M059J (cell line): ENCODE measurements around the gene PSAT1. TPM values are rescaled to one million over a fixed set of nuclear protein-coding genes. Genes with fewer than 3 reads are reported as not detected.
"Not testable (repeated sequence)": the region's sequence is repeated elsewhere in the genome, so short reads cannot be mapped to it uniquely, and the experiment has no call there.

Source experiments
- DNase-seq: peaks from one replicate; pipeline ENCODE4 v3.0.0-alpha.2; 2012; ENCODE audit warnings: low read depth
- total RNA-seq: library from RNA; depleted of rRNA; stranded (reverse); fragments of >200 nt; shearing (Covaris generic); gene quantifications from 2 replicates; pipeline ENCODE4 v1.2.3, GENCODE V29; 2014; rRNA removed

Gene PSAT1
- 73.0 and 82.0 TPM in 2 replicates for total RNA-seq

DNA sequence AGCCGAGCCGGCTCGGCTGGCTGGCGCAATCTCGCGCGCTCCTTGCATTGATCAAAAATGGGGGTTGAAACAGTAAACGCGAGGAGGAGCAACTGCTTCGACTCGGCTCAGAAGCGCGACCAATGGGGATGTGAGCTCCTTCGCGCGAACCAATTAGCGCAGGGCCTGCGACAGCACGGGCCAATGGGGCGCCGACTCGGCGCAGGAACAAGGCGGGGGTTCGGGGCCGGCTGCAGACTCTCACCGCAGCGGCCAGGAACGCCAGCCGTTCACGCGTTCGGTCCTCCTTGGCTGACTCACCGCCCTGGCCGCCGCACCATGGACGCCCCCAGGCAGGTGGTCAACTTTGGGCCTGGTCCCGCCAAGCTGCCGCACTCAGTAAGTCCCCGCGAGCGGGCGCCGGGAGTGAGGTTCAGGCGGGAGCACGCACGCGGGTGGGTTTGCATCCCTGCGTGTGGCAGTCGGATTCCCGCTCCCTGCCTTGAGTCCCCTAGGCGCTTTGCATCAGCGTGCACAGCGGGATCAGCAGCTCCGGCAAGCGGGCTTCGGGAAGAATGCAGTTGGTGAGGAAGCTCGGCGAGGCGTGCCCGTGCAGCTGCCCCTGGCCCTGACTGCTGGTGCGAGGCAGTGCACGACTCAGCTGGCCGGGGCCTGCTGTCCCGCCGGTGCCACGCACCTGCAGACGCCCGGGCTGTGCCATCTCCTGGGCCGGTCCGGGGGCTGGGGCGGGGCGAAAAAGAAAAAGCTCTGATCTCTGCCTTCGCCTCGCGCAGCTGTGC lies at the start of gene PSAT1:
TSS of gene PSAT1 (plus strand) at position 233 of the 779 bp plus-strand sequence. CDS start at position 319, 86 bp downstream.
- DNase-seq: peak; percentile 97

DNA sequence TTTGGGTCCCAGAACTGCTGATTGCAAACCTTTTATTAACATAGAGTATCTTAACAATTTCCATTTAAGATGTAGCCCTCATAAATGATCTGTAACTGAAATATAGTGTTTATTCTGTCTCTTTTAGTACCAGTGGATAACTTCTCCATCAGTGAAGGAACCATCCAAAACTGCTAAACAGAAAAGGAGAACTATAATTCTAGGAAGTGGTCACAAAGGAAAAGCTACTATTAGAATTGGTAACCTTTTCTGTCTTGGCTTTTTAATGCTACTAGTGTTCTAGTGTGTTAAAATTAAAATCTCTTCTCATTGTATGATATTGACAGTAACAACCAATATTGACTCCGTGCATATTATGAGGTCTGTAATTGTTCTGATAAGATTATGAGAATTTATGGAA lies 48.3 kb upstream of the PSAT1 start:
- DNase-seq: no peak

DNA sequence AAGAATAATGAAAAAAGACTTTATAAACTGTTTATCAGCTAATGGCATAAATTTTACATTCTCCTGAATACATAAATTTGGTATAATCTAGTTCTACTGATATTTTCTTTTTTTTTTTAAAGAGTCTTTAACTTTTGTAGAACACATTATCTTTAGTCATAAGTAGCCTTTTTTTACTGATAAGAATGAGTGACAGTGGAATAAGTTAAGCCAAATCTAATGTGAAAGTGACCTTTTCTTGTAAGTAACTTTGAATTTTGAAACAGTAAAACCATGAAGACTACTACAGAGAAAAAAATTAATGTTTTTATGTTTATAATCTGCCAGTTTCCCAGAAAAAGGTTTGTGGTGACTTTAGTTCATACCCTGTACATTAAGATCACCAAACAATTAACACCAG lies 47.4 kb upstream of the PSAT1 start:
- DNase-seq: no peak

DNA sequence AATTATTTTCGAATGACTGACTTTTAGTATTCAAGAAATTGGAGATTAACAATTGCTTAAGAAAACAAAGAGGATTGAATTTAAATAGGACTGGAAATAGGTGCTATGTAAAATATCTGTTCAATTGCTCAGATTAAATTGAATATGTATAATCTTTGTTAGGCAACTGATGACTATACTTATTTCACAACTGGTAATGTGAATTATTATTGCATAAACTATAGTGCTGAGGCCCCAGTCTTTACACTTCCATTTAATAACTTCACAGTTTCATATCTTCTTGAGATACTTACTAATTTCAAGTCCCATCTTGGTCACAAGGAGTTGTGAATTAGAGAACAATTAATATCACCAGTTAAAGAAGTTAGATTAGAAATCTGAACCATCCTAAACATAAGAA lies 44.3 kb upstream of the PSAT1 start:
- DNase-seq: no peak

DNA sequence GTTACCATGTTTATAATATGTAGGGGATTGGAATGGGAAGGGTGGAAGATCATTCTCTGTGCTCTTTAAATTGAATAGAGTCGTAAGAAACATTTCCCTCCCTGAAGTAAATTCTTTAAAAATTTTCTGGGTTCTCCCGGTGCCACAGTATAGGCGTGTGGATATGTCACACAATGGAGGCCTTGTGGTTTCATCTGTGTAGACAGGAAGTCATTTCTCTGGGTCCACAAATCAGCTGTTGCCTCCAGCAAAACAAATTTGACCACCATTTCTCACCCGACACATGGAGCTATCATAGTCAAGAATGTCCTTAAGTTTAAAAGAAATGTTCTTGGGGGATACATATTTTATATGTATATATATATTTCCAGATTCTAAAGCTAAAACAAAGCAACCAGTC lies 43.6 kb upstream of the PSAT1 start:
- DNase-seq: no peak

DNA sequence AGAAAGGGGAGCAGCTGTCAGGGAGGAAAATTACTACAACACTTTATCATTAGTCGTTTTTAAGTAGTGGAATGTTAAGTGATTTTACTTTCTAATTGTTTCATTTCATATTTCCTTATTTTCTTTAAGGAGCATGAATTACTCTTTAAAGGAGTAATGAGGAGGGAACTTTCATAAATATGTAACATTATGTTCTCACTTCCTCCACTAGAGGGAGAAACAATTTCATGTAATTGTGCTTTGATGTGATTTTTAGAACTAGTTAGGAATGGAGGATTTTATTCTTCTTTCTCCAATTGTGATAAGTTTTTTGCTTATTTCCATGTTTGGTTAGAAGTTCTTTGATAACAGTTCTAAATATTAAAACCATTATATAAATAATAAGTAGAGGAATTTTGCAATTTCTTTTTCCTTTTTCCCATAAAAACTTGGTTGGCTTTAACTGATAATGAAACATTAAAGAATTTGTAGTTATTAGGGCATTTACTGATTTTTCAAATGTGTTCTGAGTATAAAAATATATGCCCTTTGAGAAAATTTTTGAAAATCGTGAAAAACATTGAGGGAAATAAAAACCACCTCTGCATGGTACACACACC lies 35.4 kb upstream of the PSAT1 start:
- DNase-seq: peak; percentile 42

DNA sequence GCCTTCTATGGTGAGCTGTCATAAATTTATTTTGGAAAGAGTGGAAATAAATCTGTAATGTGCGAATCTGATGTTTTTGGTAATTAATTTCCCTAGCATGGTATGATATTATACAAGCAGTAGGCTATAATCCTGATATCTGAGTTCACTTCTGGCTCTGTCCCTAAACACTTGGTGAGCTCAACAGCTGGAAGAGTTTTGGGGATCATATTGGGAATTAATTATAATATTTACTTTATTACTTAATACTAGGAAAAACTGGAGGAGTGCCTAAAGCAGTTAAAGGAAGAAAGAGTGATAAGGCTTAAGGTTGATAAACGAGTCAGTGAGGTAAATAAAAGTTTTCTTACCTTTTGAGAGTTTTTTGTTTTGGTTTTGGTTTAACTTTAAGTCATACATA lies 34.3 kb upstream of the PSAT1 start:
- DNase-seq: no peak

DNA sequence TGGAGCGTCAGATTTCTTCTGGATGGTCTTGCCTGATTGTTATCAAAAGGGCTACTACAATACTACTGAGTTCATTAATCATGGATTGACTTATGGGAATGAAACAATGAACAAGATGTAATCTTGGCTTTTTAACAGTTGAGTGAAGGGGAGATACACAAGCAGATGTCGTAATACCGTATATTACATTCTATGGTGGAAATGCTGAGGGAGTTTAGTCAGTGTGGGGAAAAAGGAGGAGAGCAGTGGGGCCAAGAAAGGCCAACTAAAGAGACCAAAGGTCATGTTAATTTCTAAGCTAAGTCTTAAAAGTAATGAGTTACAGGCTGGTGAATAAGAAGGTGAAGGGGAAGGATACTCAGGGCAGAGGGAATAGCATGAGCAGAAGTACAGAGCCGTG lies 29.0 kb upstream of the PSAT1 start:
- no peak for DNase-seq

DNA sequence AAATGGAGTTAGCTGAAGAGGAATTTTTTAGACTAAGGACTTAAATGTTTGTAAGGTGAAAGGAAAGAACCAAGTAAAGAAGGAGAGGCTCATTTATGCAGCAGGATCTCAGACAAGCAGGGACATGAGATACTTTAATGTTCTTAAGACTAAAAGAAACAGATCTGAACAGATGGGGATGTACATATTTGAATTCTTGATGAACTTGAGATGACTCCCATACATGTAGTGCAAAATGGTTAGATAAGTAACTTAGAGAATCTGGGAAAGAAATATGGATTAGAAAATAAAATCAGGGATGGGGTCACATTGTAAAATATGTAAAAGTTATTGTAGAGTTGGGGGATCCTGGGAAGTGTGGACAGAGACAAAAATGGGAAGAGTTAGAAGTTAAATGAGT lies 27.1 kb upstream of the PSAT1 start:
- no peak for DNase-seq

DNA sequence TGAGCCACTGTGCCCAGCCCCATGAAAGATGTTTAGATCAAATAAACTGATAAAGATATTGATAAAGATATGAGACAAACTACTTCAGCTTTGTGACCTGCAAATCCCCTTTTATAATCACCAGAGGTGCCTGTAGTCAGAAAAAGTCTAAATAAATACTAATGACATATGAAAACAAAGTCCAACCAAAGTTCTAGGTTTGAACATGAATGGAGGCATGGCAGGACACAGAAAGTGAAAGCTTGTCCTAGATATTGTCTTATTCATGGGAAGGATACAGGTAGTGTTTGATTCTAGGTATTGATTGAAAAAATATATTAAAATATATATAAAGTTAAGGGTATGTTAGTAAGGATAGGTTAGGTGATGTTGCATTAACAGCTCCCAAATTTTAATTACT lies 24.6 kb upstream of the PSAT1 start:
- DNase-seq: no peak

DNA sequence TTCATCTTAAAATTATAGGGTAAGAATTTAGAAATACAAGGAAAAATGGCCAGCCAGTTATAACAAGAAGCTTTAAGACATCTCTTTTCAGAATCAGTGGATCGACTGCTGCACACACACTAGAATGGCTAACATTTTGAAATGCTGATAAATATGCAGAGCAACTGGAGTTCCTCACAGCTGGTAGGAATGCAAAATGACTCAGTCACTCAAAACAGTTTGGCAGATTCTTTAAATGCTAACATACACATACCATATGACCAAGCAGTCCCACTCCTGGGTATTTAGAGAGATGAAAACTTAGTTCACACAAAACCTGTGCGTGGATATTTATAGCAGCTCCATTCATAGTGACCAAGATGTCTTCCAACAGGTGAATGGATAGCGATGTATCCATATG lies 23.2 kb upstream of the PSAT1 start:
- DNase-seq: no peak

DNA sequence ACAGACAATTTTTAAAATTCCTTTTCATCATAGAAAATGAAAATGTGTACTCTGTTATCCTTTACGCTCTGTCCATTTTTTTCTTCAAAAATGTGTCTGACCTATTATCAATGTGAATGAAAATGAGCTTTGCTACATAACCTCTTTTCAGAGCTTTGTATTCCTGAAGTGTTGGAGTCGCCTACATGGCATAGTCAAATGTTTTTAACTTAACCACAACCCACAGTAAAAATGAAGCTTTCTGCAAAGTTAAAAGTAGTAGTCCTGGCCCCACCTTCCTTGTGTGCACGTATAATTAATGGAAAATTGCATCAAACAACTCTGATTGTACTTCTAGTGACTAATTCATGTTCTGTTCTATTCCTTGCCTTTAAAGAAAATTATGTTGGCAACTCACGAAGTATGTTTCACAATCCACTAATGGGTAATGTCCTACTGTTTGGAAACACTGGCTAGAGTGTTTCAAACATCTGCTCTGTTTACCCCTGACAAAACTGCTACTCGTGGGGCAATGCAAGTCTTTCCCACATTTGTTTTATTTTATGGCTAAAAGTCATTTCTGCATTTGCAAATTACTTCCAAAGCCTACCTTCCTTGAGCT lies 18.6 kb upstream of the PSAT1 start:
- DNase-seq: peak; percentile 15

DNA sequence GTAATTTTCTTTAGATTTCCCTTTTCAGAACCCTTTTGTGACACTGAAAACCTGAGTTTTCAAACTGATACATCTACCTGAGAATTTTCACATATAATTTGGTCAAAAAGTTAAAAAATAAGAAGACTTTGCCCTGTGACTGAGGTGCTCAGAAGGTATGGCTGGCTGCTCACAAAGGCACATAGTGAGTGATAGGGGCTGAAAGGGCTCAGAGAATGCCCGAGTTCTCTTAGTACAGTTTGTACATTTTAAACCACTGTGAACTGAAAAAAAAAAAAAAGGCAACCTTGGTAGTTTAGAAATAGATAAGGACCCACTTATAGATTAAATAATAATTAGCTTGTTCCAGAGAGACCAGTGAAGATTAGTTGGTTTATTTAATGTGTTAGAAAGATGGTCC lies 18.1 kb upstream of the PSAT1 start:
- DNase-seq: no peak

DNA sequence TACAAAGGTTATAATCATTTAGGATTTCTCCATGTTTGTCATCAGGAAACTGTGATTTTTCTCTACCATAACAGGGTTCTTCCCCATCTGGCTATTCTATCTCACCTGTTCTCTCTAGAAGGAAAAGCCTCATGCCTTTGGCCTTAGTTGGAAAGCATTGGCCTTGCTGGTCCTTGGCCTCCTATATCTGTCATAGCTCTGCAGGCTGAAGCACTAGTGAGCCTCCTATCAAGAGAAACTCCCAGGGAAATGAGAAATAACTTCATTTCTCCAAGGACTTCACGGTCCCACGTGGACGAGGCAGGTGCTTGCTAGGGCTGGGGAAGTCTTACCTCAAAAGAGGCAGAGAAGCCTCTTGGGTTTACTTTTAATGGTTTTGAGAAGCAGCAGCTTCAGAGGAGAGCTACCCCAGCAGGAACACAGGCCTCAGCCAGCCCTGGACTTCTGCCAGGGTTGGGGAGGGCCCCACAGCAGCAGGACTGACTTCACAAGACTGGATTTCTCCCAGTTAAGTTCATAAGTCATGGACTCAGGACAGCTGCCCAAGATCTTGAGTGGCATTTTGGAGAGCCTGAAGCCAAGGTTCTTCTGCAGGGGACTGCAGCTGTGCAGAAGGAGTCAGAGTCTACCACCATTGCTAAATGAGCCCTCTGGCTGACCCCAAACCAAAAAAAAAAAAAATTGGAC lies 15.8 kb upstream of the PSAT1 start:
- DNase-seq: no peak

DNA sequence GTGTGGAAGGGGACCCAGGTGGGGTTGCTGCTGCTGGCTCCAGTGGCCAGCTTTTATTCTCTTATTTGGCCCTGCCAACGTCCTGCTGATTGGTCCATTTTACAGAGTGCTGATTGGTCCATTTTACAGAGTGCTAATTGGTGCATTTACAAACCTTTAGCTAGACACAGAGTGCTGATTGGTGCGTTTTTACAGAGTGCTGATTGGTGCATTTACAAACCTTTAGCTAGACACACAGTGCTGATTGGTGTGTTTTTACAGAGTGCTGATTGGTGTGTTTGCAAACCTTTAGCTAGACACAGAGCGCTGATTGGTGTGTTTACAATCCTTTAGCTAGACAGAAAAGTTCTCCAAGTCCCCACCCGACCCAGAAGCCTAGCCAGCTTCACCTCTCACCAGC lies 12.7 kb upstream of the PSAT1 start:
- DNase-seq: not testable (repeated sequence)

DNA sequence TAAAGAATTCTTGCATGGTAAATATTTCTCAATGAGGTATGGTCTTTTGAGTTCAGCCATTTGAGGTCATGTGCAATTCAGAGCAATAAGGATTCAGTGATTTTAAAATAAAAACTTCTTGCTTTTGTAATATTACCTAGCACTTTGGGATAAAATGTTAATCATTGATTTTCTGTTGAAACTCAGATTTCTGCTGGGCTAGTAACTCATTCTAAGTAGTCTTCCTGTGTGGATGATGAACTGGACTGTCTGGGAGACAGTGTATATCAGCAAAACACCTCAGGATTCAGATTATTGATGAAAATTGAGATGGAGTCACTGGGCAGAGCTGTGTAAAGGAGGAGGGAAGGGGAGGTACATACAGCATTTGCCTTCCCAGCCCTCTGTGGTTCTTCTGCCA lies 10.8 kb upstream of the PSAT1 start:
- DNase-seq: no peak

DNA sequence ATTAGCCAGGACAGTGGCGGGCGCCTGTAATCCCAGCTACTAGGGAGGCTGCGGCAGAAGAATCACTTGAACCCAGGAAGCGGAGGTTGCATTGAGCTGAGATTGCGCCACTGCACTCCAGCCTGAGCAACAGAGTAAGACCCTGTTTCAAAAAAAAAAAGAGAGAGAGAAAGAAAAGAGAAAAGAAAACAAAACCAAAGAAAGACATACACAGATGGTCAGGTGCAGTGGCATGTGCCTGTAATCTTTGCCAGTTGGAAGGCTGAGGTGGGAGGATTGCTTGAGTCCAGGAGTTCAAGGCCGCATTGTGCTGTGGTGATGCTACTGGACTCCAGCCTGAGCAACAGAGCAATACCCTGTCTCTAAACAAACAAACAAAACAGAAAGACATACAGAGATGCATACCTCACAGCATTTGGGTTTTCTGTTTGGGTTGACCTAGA lies 10.0 kb upstream of the PSAT1 start:
- no peak for DNase-seq

DNA sequence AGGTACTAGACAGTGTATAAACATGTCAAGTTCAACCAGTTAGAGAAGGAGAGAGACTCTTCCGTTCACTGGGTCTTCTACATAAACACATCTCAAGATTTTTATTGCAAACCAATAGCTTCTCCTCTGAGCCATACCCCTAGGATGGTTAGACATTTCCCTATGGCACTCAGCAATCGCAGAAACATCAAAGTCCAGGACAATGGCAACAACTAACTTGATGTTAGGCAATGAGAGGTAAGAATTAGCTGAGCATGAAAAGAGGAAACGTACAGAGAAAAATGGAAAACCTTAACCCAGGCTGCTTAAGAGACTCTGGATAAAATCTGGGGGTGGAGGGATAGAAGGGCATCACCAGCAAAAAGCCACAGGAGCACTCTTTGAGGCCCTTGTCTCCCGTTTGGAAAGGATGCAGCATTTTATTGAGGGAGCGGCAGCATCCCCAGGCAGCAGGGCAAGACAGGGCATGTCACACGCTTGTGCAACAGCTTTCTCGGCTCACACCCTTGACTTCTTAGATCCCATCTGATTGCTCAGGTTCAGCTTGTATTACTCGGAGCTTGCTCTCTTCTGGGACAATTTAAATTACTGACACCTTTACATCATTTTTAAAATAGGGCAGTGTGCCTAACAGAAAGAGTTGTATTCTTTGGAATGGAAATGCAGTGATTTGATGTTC lies 8.6 kb upstream of the PSAT1 start:
- DNase-seq: no peak

DNA sequence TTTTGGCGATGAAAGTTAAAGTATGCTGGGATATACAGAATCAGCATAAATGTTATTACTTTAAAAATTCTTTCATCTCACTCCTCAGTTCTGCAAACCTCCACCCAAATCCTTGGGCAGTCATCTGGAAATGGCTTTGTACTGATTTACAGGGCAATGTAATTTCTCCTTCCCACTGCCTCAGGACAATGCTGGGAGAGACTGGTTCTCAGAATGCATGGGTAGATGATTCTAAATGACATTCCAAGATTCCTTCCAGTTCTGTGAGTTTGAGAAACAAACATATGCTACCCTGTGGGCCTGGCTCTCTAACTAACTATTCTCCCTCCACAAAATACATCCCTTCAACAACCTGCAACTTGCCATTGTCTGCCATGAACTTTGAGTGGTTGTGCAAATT lies 7.5 kb upstream of the PSAT1 start:
- no peak for DNase-seq

DNA sequence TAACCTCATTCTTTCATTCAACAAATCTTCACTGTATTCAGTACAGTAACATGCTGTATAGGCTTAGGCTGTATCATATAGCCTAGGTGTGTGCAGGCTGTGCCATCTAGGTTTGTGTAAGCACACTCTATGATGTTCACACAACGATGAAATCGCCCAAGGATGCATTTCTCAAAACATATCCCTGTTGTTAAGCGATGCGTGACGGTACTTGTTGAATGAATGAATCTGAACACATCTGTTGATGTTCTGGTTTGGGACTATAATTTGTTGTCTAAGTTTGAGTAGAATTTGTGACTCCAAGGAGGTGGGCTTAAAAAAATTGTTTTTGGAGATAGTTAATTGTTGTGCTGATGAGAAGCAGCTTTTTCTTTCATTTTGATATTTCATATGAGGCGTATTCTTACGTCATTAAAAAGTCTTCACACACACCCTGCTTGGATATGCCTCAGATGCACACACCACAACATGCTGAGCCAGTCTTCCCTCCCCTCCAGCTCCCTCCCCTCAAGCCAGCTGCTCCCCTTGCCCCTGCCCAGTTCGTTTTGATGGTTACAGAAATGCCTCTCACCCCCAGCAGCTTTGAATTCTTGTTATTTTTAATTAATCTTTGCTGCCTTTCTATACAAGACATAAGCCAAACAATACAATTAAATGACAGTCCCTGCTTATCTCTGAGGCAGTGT lies 5.5 kb upstream of the PSAT1 start:
- DNase-seq: no peak

DNA sequence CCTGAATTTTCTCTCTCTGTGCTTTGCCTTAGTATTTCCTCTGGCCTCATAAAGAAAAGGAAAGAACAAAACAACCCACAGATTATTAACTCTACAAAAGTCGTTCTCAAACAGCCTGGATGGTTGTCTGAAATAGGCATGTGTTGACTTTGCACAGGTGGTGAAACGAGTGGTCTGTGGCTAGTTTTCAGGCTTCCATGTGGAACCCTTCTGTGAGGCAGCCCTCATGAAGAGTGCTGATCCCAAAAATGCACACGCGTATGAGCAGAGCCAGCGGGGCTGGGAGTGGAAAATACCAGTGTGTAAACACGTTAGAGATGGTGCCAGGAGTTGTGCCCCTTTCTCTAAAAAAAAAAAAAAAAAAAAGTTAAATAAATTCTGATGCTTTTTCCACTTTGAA lies 4.9 kb upstream of the PSAT1 start:
- DNase-seq: no peak
